Muscle layer of colon (tissue), 2 donors: ENCODE measurements around the gene SAMD7.

Source experiments
- H3K27ac ChIP-seq: one replicate; pipeline ENCODE4 v1.7.0; 2013; ENCODE audit warnings: low read depth, mild to moderate bottlenecking, low read length, moderate library complexity
- H3K27me3 ChIP-seq, 2 donors: one replicate each; pipeline ENCODE4 v1.7.0; 2013; ENCODE audit warnings: low read length in 2 of 2, mild to moderate bottlenecking in 2 of 2; ENCODE audit not compliant: insufficient read depth in 2 of 2, control insufficient read depth in 1 of 2
- H3K36me3 ChIP-seq: one replicate; pipeline ENCODE4 v1.7.0; 2013; ENCODE audit warnings: mild to moderate bottlenecking, low read length; ENCODE audit not compliant: insufficient read depth
- H3K4me1 ChIP-seq: one replicate; pipeline ENCODE4 v1.7.0; 2013; ENCODE audit warnings: mild to moderate bottlenecking, low read length; ENCODE audit not compliant: insufficient read depth
- H3K4me3 ChIP-seq, 2 donors: one replicate each; pipeline ENCODE4 v1.7.0; 2013; ENCODE audit warnings: low read length in 2 of 2, low read depth in 1 of 2, mild to moderate bottlenecking in 1 of 2, moderate library complexity in 1 of 2
- H3K9ac ChIP-seq: one replicate; pipeline ENCODE4 v1.7.0; 2013; ENCODE audit warnings: low read length
- H3K9me3 ChIP-seq: one replicate; pipeline ENCODE4 v1.7.0; 2013; ENCODE audit warnings: mild to moderate bottlenecking, low read length
- donor health status: abdominal sarcoma.
- donor health status: Adenocarcinoma of cecum.

The SAMD7 gene

GRCh38 chr3:169914321-169914720 is 2.9 kb downstream of the SAMD7 start:
- no peak overlapping the region for H3K27ac ChIP-seq
- H3K4me3 ChIP-seq, result no peak overlapping the region
- no peaks in the 10 kb centered on the region for H3K4me1 ChIP-seq
- H3K36me3 ChIP-seq, result no peaks in the 10 kb centered on the region
- H3K27me3 ChIP-seq, result no peaks in the 10 kb centered on the region
- no peaks in the 10 kb centered on the region for H3K9me3 ChIP-seq
- H3K9ac ChIP-seq, result no peak overlapping the region

DNA sequence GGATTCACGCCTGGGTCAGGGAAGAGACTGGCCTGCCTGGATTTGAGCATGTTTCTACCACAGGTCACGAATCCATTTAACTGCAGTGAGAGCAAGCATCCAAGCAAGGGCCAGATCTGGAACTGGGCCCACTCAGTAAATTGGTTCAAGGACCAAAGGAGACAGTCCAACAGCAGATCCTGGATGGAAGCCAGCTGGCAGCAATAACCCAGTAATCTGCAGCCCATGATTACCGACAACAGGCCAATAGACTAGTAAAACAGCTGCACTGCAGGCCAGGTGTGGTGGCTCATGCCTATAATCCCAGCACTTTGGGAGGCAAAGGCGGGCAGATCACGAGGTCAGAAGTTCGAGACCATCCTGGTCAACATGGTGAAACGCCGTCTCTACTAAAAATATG is 11.8 kb downstream of the SAMD7 start:
- Histone ChIP-seq H3K9ac (no peak overlapping the region), H3K9me3 (no peaks in the 10 kb centered on the region), H3K4me3 (no peak overlapping the region)

GRCh38 chr3:169923831-169924230 is 12.5 kb downstream of the SAMD7 start:
- H3K4me1 ChIP-seq, result no peaks in the 10 kb centered on the region
- no peak overlapping the region for H3K4me3 ChIP-seq
- H3K27ac ChIP-seq, result no peak overlapping the region
- no peaks in the 10 kb centered on the region for H3K27me3 ChIP-seq
- no peak overlapping the region for H3K9ac ChIP-seq
- no peaks in the 10 kb centered on the region for H3K36me3 ChIP-seq
- H3K9me3 ChIP-seq, result no peaks in the 10 kb centered on the region

More for the DNA sequence above, 11.8 kb downstream of the SAMD7 start:
- no peaks in the 10 kb centered on the region for H3K27me3 ChIP-seq
- H3K27ac ChIP-seq, result no peak overlapping the region
- H3K4me1 ChIP-seq, result no peaks in the 10 kb centered on the region
- no peaks in the 10 kb centered on the region for H3K36me3 ChIP-seq

GRCh38 chr3:169929830-169930519 is 18.6 kb downstream of the SAMD7 start:
- H3K27me3 ChIP-seq, result no peaks in the 10 kb centered on the region

GRCh38 chr3:169930843-169931242 is 19.5 kb downstream of the SAMD7 start:
- Histone ChIP-seq H3K27ac (no peak overlapping the region), H3K4me1 (no peaks in the 10 kb centered on the region), H3K4me3 (no peak overlapping the region), H3K9ac (no peak overlapping the region), H3K36me3 (no peaks in the 10 kb centered on the region), H3K27me3 (no peaks in the 10 kb centered on the region), H3K9me3 (no peaks in the 10 kb centered on the region)

More at GRCh38 chr3:169929830-169930519, 18.6 kb downstream of the SAMD7 start:
- no peak overlapping the region for H3K27ac ChIP-seq
- H3K36me3 ChIP-seq, result no peaks in the 10 kb centered on the region
- H3K9me3 ChIP-seq, result no peaks in the 10 kb centered on the region
- H3K9ac ChIP-seq, result no peak overlapping the region
- H3K4me1 ChIP-seq, result no peaks in the 10 kb centered on the region
- H3K4me3 ChIP-seq, result no peak overlapping the region

DNA sequence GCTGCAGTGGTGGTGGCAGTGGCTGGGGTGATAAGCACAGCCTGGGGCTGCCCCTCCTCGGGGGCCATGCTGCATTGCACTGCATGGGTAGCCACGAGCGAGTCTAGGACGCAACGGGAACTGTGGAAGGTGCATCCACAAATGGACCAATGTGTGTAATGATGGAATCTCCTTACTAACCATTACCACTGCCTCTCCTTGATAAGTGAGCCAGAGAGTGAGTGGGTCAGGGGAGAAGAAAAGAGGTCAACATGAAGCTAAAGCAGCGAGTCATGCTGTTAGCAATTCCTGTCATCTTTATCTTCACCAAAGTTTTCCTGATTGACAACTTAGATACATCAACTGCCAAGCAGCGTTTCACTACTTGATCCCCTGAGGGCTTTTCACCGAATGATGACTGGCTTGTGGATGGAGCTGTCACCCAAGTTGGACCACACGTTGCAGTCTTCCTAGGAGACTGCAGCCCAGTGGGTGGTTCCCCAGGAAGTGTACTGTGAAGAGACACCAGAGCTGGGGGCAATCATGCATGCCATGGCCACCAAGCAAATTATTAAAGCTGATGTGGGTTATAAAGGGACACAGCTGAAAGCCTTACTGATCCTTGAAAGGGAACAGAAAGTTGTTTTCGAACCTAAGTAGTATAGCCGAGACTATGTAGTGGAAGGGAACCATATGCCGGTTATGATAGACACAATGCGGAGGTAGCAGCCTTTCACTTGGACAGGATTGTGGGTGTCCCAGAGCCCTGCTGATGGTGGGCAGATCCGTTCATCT is 20.6 kb downstream of the SAMD7 start:
- no peaks in the 10 kb centered on the region for H3K9me3 ChIP-seq
- H3K27me3 ChIP-seq, result no peaks in the 10 kb centered on the region
- H3K36me3 ChIP-seq, result no peaks in the 10 kb centered on the region
- no peaks in the 10 kb centered on the region for H3K4me1 ChIP-seq
- H3K9ac ChIP-seq, result no peak overlapping the region
- H3K27ac ChIP-seq, result no peak overlapping the region
- H3K4me3 ChIP-seq, result no peak overlapping the region

- H3K36me3 ChIP-seq, result no peaks in the 10 kb centered on the region
- H3K9ac ChIP-seq, result no peak overlapping the region
- H3K27ac ChIP-seq, result no peak overlapping the region
- no peak overlapping the region for H3K4me3 ChIP-seq
- no peaks in the 10 kb centered on the region for H3K4me1 ChIP-seq
- no peaks in the 10 kb centered on the region for H3K27me3 ChIP-seq
- no peaks in the 10 kb centered on the region for H3K9me3 ChIP-seq
Observed at GRCh38 chr3:169939320-169939719, 27.9 kb downstream of the SAMD7 start.

- no peaks in the 10 kb centered on the region for H3K27me3 ChIP-seq
- no peaks in the 10 kb centered on the region for H3K9me3 ChIP-seq
- no peak overlapping the region for H3K27ac ChIP-seq
- no peak overlapping the region for H3K4me3 ChIP-seq
- no peak overlapping the region for H3K9ac ChIP-seq
- H3K36me3 ChIP-seq, result no peaks in the 10 kb centered on the region
- no peaks in the 10 kb centered on the region for H3K4me1 ChIP-seq
Observed at GRCh38 chr3:169939751-169940150, 28.4 kb downstream of the SAMD7 start.

- no peak overlapping the region for H3K4me3 ChIP-seq
- H3K9me3 ChIP-seq, result no peaks in the 10 kb centered on the region
- no peaks in the 10 kb centered on the region for H3K36me3 ChIP-seq
- no peak overlapping the region for H3K27ac ChIP-seq
- no peak overlapping the region for H3K9ac ChIP-seq
- no peaks in the 10 kb centered on the region for H3K4me1 ChIP-seq
- no peaks in the 10 kb centered on the region for H3K27me3 ChIP-seq
Observed at GRCh38 chr3:169940470-169941181, 29.3 kb downstream of the SAMD7 start.

DNA sequence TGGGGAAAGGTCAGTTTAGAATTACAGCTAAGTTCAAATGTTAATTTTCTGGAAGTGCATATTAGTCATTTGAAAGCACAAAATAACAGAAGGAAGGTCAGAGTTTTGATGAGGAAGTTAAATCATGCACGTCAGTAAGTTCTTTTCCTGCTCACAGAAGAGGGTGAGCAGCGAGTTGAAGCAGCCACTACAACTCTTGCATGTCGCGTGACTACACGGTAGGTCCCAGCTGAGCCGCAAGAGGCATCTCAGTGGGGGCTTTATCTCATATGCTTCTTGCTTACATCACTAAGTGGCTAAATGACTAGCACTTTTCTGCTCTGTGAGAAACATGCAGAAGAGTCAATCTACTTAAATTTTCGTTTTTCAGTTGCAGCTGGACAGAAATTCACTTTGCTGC is 33.9 kb downstream of the SAMD7 start:
- Histone ChIP-seq H3K27me3 (no peaks in the 10 kb centered on the region), H3K36me3 (no peaks in the 10 kb centered on the region), H3K27ac (no peak overlapping the region), H3K9ac (no peak overlapping the region), H3K9me3 (no peaks in the 10 kb centered on the region), H3K4me3 (no peak overlapping the region), H3K4me1 (no peaks in the 10 kb centered on the region)

- Histone ChIP-seq H3K4me3 (no peak overlapping the region), H3K36me3 (no peaks in the 10 kb centered on the region), H3K27ac (no peak overlapping the region), H3K27me3 (no peaks in the 10 kb centered on the region), H3K4me1 (no peaks in the 10 kb centered on the region), H3K9me3 (no peaks in the 10 kb centered on the region), H3K9ac (no peak overlapping the region)
Observed at GRCh38 chr3:169946336-169946735, 35.0 kb downstream of the SAMD7 start.
